ENCODE results near the gene NDOR1. TPM values are rescaled to one million over a fixed set of nuclear protein-coding genes. Genes with fewer than 3 reads are reported as not detected.

NDOR1 gene
- total and polyA plus RNA-seq, 8 donors, result 9.1 to 19.5 (median 11.1) TPM

GRCh38 chr9:137179761-137180160, 25.7 kb upstream of the NDOR1 start:
- Histone ChIP-seq H3K27ac (no peak overlapping the region), H3K4me3 (no peak overlapping the region), H3K4me1 (peaks cover 0 to 6% of the 10 kb centered on the region in 2 donors), H3K36me3 (peaks cover 0 to 76% of the 10 kb centered on the region in 2 donors), H3K27me3 (peaks cover 0 to 13% of the 10 kb centered on the region in 2 donors), H3K9me3 (no peaks in the 10 kb centered on the region)
- no peak for ATAC-seq
- no peak for TF ChIP-seq CTCF (IDR thresholded peaks at IDR 0.05)
- intact Hi-C loops (cut with DNase I), result no loop called here
- no peak for DNase-seq

GRCh38 chr9:137180491-137180890, 25.0 kb upstream of the NDOR1 start:
- ATAC-seq (no peak), DNase-seq (no peak)
- Histone ChIP-seq H3K9me3 (no peaks in the 10 kb centered on the region), H3K4me1 (peaks cover 0 to 6% of the 10 kb centered on the region in 2 donors), H3K36me3 (peaks cover 0 to 84% of the 10 kb centered on the region in 2 donors), H3K27ac (no peak overlapping the region), H3K4me3 (no peak overlapping the region), H3K27me3 (peaks cover 0 to 6% of the 10 kb centered on the region in 2 donors)
- intact Hi-C loops (cut with DNase I), result no loop called here
- no peak for TF ChIP-seq CTCF (IDR thresholded peaks at IDR 0.05)

GRCh38 chr9:137181680-137182079, 23.8 kb upstream of the NDOR1 start:
- H3K9me3 ChIP-seq, result no peaks in the 10 kb centered on the region
- TF ChIP-seq CTCF (IDR thresholded peaks at IDR 0.05), result no peak
- H3K27ac ChIP-seq, result no peak overlapping the region
- intact Hi-C loops (cut with DNase I), result no loop called here
- no peak for DNase-seq
- peaks cover 0 to 92% of the 10 kb centered on the region in 2 donors for H3K36me3 ChIP-seq
- no peaks in the 10 kb centered on the region for H3K27me3 ChIP-seq
- no peak overlapping the region for H3K4me3 ChIP-seq
- peaks cover under 1 to 16% of the 10 kb centered on the region in 2 donors for H3K4me1 ChIP-seq
- no peak for ATAC-seq

GRCh38 chr9:137182836-137183235, 22.7 kb upstream of the NDOR1 start:
- TF ChIP-seq CTCF (IDR thresholded peaks at IDR 0.05), result no peak

GRCh38 chr9:137183980-137184595, 21.4 kb upstream of the NDOR1 start:
- DNase-seq (no peak), ATAC-seq (no peak)
- H3K27ac ChIP-seq, result no peak overlapping the region
- H3K27me3 ChIP-seq, result no peaks in the 10 kb centered on the region
- no peaks in the 10 kb centered on the region for H3K9me3 ChIP-seq
- no peak for TF ChIP-seq CTCF (IDR thresholded peaks at IDR 0.05)
- peaks cover 13 to 25% of the 10 kb centered on the region in 2 donors for H3K4me1 ChIP-seq
- H3K4me3 ChIP-seq, result no peak overlapping the region
- H3K36me3 ChIP-seq, result peaks cover 0 to 74% of the 10 kb centered on the region in 2 donors
- intact Hi-C loops (cut with DNase I), result no loop called here

More at GRCh38 chr9:137182836-137183235, 22.7 kb upstream of the NDOR1 start:
- Histone ChIP-seq H3K4me3 (no peak overlapping the region), H3K36me3 (peaks cover 0 to 87% of the 10 kb centered on the region in 2 donors), H3K27ac (no peak overlapping the region), H3K27me3 (no peaks in the 10 kb centered on the region), H3K9me3 (no peaks in the 10 kb centered on the region), H3K4me1 (peaks cover 12 to 27% of the 10 kb centered on the region in 2 donors)
- intact Hi-C loops (cut with DNase I), result no loop called here
- no peak for DNase-seq
- no peak for ATAC-seq
